ENCODE measurements around the gene ATM.
"Not testable (repeated sequence)": the region's sequence is repeated elsewhere in the genome, so short reads cannot be mapped to it uniquely, and the experiment has no call there.

ATM gene

DNA sequence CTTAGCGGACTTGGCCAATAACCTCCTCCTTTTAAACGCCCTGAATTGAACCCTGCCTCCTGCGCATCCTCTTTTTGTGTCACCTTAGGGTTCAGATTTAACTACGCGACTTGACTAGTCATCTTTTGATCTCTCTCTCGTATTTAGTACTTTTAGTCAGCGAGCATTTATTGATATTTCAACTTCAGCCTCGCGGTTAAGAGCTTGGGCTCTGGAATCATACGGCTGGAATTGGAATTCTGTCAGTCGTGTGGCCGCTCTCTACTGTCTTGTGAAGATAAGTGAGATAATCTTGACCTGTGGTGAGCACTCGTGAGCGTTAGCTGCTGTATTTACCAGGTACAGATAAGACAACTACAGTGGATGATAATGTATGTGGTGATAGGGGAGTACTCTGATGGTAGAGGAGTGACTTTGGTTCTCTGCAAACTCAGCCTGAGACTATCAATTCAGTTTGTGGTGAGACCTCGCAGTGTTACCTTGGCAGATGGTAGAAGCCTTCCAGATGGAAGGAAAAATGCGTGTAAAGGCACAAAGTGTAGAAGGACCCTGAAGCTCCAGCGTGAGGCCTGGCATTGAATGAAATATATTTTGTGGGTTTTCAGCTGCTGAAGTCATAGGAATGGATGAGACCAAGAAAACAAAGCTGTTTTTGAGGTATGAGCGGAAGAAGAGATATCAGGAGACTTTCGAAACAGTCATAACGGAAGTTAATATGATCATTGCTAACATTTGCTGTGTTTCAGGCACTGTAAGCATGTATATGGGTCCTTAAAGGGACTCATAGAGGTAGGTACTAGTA is 682 bp downstream of the ATM start:
- DNase-seq: peak; percentile 43

DNA sequence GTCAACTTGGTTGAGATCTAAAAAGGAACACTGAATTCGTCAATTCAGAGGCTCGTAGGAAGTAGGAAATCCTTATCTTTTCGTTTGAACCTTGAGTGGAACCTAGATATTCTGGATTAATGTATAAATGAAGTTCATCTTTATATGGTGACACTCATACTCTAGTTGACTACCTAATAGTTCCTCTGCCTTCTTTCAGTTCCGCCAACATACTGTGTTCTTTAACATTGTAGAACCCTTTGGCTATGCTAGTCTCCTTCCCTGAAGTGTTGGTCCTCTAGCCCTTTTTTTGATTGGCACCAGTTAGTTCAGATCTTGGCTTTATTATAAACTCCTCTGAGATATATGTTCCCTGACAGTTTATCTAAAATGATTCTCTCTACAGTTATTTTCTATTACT is 1.5 kb downstream of the ATM start:
- DNase-seq: no peak

DNA sequence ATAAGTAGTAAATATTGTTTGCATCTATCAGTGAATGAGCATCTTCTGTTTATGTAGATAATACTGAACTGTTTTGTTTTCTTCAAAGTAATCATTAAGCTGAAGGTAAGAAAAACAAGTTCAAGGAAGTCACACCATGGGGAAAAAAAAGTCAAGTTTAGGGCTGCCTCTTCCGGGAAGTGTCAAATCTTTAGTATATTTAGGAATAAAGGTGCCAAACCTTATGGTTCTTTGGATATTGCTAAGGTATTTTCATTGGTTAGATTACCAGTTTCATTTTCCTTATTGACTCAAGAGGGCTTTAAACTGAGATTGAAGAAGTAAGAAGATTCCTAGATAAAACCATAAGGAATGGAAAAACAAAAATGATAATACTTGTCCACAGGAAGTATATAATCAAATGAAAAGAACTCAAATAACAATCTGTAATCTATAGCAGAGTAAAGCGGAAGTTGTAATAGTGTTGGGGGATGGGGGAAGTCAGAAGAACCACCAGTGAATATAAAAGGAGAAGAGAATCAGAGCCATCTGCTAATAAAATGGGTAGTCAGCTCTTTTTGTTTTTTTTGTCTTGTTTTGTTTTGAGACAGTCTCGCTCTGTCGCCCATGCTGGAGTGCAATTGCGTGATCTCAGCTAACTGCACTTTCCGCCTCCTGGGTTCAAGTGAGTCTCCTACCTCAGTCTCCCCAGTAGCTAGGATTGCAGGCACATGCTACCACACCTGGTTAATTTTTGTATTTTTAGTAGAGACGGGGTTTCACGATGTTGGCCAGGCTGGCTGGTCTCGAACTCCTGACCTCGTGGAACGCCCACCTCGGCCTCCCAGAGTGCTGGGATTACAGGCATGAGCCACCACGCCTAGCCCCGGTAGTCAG is 2.3 kb downstream of the ATM start:
- DNase-seq: no peak

DNA sequence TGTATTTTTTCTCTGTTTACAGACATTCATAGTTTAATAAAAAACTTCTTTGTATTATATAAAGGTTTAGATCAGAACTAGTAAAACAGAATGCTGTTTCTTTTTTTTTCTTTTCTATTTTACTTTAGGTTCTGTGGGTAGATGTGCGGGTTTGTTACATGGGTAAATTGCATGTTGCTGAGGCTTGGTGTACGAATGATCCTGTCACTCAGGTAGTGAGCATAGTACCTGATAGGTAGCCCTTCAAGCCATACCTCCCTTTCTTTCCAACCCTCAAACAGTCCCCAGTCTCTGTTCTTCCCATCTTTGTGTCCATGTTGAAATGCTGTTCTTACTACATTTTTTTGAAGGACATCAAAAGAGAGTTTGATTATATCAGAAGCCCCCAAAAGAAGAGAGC is 3.2 kb downstream of the ATM start:
- DNase-seq: no peak

DNA sequence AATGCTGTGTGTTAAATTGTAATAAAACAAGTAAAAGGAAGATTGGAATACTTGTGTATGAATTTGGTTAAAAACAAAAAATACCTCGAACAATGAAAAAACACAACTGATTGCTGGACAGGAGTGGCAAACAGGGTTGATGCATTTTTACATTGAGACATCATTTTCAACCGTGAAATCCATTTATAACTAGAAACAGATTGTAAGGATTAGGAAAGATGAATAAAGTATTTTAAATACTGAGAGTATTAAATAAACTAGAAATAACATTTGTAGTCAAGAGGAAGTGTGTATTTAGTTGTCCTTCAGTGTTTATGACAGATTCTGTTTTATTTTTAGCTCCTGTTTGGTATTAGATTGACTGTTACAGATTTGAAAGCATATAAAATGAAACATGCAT is 5.4 kb downstream of the ATM start:
- no peak for DNase-seq

DNA sequence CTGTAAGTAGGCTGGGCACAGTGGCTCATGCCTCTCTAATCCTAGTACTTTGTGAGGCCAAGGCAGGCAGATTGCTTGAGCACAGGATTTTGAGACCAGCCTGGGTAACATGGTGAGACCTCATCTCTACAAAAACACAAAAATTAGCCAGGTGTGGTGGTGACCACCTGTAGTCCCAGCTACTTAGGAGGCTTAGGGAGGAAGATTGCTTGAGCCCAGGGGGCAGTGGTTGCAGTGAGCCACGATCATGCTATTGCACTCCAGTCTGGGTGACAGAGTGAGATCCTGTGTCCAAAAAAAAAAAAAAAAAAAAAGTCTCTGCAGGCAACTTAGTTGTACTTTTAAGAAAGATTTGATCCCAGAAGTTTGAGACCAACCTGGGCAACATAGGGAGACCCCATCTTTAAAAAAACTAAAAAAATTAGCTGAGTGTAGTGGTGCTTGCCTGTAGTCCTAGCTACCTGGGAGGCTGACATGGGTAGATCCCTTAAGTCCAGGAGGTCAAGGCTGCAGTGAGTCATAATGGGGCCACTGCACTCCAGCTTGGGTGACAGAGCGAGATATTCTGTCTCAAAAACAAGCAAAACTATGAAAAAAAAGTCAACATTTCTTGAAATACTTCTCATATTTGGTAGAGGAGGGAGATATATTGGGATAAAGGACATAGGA is 10.5 kb downstream of the ATM start:
- no peak for DNase-seq

DNA sequence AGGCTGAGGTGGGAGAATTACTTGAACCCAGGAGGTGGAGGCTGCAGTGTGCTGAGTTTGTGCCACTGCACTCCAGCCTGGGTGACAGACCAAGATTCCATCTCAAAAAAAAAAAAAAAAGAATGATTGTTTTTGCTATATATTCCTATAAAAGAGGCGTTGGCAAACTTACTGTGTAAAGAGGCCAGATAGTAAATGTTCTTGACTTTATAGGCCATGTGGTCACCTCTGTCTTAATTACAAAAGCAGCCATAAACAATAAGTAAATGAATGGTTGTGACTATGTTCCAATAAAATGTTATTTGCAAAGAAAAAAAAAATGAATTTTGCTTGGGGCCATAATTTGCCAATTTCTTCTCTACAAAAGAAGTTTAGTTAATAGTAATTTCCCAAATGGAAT is 12.3 kb downstream of the ATM start:
- no peak for DNase-seq

DNA sequence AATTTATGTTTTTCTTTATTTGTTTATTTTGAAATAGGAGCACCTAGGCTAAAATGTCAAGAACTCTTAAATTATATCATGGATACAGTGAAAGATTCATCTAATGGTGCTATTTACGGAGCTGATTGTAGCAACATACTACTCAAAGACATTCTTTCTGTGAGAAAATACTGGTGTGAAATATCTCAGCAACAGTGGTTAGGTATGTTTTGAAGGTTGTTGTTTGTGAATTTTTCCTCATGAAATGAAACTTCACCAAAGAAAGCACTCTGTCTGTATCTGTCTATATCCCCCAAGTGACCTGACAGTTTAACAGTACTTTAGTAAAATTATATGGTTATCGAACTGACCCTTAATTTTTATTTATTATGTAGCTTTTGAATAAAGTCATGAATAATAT is 12.8 kb downstream of the ATM start:
- no peak for DNase-seq

DNA sequence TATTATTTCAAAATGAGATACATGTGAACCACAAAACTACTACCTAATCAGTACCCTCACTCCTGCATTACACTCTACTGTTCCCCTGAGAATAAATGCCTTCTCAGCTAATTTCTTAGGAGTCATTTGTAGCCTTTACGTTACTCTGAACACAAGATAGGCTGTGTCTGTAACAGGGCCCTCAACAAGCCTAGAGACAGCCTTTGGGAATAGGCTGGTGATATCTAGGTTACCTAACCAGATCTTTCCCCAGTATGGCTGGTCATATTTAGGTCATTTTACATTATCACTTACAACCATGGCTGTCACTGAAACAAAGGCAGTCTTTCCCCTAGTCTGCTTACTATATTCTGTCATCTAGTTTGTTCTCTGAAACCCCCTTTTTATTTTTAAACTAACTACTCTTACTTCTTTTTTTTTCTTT is 14.2 kb downstream of the ATM start:
- DNase-seq: no peak

DNA sequence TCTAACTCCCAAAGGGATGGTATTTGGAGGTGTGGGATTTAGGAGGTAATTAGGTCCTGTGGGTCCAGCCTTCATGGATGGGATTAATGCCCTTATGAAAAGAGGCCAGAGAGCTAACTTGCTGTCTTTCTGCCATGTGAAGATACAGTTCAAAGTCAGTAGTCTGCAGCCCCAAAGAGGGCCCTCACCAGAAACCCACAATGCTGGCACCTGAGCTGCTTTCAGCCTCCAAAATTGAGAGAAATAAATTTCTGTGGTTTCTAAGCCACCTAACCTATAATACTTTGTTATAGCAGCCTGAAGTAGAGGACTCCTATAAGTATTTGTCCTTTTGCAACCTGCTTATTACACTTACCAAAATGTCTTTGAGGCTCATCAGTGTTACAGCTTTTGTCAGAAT is 16.2 kb downstream of the ATM start:
- no peak for DNase-seq

DNA sequence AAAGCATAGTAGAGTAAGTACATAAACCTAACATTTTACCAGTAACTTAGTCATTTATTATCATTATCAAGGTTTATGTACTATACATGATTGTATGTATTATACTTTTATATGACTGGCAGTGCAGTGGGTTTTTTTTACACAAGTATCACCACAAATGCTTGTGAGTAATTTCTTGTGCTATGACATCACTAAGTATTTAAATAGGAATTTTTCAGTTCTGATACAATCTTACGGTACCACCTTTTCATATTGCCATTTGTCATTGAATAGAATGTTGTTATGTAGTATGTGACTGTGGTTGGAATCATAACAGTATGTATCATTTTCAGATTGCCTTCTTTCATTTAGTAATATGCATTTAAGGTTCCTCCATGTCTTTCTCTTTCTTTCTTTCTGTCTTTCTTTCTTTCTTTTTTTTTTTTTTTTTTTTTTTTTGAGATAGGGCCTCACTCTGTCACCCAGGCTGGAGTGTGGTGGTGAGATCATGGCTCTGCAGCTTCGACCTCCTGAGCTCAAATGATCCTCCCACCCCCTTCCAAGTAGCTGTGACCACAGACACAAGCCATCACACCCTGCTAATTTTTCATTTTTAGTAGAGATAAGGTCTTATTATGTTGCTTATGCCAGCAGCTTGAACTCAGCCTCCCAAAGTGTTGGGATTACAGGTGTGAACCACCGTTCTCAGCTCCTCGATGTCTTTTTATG is 18.6 kb downstream of the ATM start:
- no peak for DNase-seq

DNA sequence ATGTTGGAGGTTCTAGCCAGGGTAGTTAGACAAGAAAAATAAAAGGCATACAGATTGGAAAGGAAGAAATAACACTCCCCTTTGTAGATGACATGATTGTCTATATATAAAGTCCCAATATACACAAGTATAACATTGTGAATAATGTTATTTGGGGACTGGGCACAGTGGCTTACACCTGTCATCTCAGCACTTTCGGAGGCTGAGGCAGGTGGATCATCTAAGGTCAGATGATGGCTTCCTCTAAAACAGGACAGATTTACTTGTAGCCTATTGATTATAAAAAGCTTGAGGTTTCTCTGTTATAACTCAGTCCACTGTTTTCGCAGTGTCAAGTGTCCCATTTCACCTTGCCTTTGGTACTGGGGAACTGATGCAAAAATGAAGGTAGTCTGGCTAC is 19.6 kb downstream of the ATM start:
- DNase-seq: no peak

DNA sequence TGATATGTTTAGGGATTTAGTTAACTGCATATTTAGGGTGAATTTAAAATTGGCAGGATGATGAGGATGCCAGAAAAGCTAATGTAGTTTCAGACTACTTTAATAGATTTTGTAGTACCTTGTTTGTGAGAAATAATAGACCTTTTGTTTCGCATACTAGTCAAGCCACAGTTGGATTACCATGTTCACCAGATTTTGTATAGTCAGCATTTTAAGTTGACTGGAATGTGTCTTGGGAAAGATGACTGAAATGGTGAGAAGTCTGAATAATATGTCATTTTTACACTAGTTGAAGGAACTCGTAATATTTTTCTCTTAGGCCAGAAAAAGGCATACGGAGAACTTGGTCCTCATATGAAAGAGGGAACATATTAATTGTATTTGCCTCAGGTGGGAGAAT is 23.4 kb downstream of the ATM start:
- DNase-seq: no peak

DNA sequence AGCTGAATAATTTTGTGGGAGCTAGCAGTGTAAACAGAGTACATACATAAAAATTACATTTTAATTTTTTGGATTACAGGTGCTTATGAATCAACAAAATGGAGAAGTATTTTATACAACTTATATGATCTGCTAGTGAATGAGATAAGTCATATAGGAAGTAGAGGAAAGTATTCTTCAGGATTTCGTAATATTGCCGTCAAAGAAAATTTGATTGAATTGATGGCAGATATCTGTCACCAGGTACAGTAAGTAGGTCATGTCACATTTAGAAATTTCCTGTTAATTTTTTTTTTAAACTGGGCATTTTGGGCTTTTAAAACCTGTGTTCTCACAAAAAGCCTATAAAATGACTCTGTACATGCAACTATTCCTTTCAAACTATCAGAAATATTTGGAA is 24.0 kb downstream of the ATM start:
- no peak for DNase-seq

DNA sequence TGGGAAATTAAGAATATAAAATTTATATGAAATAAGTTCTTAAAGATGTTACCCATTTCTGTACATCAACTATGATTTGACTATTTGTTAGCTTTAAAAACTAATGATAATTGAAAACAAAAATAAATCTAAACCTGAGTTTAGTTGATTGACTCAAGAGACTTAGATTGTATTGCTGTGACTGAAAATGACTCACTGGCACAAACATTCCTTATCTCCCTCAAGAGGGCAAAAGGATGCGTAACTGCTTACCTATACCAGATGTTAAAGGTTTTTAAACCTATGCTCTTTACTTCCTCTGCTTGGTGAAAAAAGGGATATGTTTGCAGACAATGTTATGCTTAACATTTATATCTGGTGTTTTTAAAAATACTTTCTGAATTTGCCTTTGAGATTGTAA is 30.3 kb downstream of the ATM start:
- DNase-seq: no peak

DNA sequence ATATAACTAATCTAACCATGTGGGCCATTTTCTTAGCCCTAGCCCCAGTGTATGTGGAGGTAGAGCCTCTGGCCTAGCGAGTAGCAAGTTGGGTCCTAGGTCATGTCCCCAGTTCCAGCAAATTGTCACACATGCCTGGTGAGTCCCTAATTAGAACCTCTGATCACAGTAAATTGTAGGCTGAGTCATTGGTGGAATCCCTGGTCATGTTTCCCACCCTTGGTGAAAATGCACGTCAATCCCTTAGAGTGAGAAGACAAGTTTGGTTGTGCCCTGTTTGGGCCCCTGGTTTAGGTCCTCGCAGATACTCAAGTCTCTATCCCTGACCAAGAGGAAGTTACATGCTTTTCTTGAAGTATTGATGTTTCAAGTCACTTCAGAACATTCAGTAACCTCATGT is 46.7 kb downstream of the ATM start:
- DNase-seq: no peak

DNA sequence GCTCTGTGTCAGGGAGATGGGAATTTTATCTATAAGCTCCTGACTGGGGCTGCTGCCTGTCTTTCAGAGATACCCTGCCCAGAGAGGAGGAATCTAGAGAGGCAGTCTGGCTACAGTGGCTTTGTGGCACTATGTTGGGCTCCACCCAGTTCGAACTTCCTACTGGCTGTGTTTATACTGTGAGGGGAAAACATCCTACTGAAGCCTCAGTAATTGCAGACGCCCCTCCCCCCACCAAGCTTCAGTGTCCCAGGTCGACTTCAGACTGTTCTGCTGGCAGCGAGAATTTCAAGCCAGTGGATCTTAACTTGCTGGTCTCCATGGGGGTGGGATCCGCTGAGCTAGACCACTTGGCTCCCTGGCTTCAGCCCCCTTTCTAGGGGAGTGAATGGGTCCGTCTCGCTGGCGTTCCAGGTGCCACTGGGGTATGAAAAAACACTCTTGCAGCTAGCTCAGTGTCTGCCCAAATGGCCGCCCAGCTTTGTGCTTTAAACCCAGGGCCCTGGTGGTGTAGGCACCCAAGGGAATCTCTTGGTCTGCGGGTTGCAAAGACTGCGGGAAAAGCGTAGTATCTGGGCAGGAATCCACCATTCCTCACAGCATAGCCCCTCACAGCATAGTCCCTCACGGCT is 54.2 kb downstream of the ATM start:
- DNase-seq: not testable (repeated sequence)

DNA sequence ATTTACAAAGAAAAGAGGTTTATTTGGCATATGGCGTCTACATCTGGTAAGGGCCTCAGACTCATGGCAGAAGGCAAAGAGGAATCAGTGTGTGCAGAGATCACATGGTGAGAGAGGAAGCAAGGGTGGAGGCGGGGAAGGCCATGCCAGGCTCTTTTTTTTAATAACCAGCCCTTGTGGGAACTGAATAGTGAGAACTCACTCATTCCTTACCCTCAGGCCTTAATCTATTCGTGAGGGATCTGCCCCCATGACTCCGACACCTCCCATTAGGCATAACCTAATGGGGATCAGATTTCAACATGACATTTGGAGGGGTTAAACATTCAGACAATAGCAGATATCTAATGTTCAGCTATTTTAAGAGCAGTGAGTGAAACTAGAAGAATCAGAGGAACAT is 55.7 kb downstream of the ATM start:
- DNase-seq: no peak

DNA sequence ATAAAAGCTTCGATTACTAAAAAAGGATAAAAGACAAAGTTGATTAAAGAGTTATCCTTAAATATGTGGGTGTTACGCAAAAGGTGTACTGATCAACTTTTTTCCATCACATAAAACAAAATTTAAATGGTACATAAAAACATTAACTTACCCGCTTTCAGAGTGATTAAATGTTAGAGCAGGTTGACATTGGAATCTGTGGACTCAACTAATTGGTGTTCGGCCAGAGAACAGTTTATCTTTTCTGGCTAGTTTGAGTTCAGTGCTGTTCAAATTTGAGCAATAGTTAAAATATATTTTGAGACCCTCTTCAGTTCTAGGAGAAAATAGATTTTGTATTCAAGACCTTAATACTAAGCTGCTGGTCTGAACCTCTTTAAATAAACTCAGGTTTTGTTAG is 56.1 kb downstream of the ATM start:
- no peak for DNase-seq

DNA sequence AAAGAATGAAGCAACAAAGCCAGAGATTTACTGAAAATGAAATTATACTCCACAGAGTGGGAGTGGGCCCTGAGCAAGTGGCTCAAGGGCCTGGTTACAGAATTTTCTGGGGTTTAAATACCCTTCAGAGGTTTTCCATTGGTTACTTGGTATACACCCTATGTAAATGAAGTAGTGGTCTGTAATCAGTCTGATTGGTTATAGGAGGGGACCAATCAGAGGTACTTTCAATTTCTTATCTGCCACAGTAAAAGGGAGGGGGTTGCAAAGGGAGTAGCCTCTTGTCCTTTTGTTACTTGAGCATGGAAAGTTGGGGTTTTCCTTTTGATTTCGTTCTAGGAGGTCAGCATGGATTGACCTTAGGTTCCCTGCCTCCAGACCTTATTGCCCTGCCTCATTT is 63.5 kb downstream of the ATM start:
- DNase-seq: no peak

DNA sequence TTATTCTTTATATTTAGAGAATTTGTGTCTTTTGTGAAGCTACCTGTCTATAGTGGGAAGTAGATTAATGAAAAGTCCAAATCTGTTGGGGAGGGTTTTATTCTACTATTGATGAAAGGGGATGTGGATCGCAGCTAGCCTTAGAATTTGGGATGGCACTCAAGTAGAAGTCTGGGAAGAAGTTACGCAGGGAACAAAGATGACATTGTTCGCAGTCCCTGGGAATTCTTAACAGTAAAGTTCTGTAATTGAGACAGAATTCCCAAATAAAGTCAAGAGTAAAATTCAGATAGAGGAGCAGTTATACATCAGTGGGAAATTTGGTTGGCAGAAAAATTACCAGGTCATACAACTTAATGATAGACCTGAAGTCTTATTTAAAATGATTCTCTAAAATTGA is 64.1 kb downstream of the ATM start:
- DNase-seq: no peak

DNA sequence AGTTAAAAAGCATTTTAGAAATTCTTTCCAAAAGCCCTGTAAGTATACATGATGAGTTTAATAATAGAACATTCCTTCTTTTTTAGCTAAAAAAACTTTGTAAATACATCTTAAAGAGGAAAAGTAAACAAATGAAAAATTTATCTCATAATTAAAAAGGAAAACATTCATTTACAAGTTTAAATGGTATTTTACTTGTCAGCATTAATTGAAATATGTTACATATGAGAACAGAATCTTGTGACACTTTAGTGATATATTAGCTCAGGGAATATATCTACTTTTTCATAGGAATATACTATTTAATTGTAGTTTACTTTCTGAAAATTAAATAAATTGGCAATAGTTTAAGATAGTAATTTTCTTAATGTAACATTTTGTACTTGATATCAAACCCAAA is 66.2 kb downstream of the ATM start:
- not testable (repeated sequence) for DNase-seq

DNA sequence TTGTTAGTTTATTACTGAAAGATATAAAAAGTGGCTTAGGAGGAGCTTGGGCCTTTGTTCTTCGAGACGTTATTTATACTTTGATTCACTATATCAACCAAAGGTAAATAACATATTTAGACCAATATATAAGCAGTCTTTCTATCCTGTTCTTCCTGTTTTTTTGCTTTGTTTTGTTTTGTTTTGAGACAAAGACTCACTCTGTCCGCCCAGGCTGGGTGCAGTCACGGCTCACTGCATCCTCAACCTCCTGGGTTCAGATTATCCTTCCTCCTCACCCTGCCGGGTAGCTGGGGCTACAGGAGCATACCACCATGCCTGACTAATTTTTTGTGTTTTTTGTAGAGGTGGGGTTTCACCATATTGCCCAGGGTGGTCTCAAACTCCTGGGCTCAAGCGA is 66.8 kb downstream of the ATM start:
- DNase-seq: no peak

Data from activated CD4-positive, CD25-positive, alpha-beta regulatory T cell treated with anti-CD3 and anti-CD28 coated beads, Interleukin-2, amount 50 U/mL, for 72 hours (primary cell).